ENCODE data around the gene OSBPL2. TPM values are rescaled to one million over a fixed set of nuclear protein-coding genes. Genes with fewer than 3 reads are reported as not detected.

The OSBPL2 gene
- total and polyA plus RNA-seq, 10 donors: 9.2 to 81.7 (median 48.4) TPM

- TF ChIP-seq CTCF (IDR thresholded peaks at IDR 0.05 in 8 of 11, conservative IDR thresholded peaks at IDR 0.05 in 3 of 11): no peak
- TF ChIP-seq POLR2AphosphoS5 (IDR thresholded peaks at IDR 0.05): no peak
- no peak for TF ChIP-seq POLR2A (IDR thresholded peaks at IDR 0.05)
- 86 to 96% (median 91%) methylated on average over 6 of the region's 6 CpGs for WGBS, 5 donors
- H3K27ac ChIP-seq: peak overlapping the region in 1 of 8 donors; percentile 82
- intact Hi-C loops (cut with DNase I; ENCODE audit: low total_unique reads): no loop called here
- H3K9me3 ChIP-seq: no peaks in the 10 kb centered on the region
- no peak for DNase-seq
- H3K36me3 ChIP-seq: peaks cover 0 to 80% (median 33%) of the 10 kb centered on the region in 6 donors
- H3K4me3 ChIP-seq: no peak overlapping the region
- H3K27me3 ChIP-seq (replicated peaks in 1 of 7): no peaks in the 10 kb centered on the region
- H3K4me1 ChIP-seq: peaks cover 6 to 51% (median 39%) of the 10 kb centered on the region in 6 donors
Measured at GRCh38 chr20:62335532-62335931, 97.2 kb downstream of the OSBPL2 start.

- peaks cover 0 to 80% (median 28%) of the 10 kb centered on the region in 6 donors for H3K36me3 ChIP-seq
- WGBS, 5 donors: 67 to 85% (median 83%) methylated on average over 4 to 11 of the region's 11 CpGs
- H3K27me3 ChIP-seq (replicated peaks in 1 of 7): no peaks in the 10 kb centered on the region
- H3K27ac ChIP-seq: peak overlapping the region in 4 of 8 donors; percentile 79 to 82 (median 80)
- peaks cover 6 to 53% (median 39%) of the 10 kb centered on the region in 6 donors for H3K4me1 ChIP-seq
- no peak overlapping the region for H3K4me3 ChIP-seq
- TF ChIP-seq POLR2AphosphoS5 (IDR thresholded peaks at IDR 0.05) (no peak), POLR2A (IDR thresholded peaks at IDR 0.05) (no peak), CTCF (IDR thresholded peaks at IDR 0.05 in 8 of 11, conservative IDR thresholded peaks at IDR 0.05 in 3 of 11) (no peak)
- peaks cover 0 to 4% (median 0%) of the 10 kb centered on the region in 8 donors for H3K9me3 ChIP-seq
- DNase-seq: no peak
- intact Hi-C loops (cut with DNase I; ENCODE audit: low total_unique reads): no loop called here
Measured at GRCh38 chr20:62336329-62336728, 98.0 kb downstream of the OSBPL2 start.

GRCh38 chr20:62336775-62337557 lies 98.6 kb downstream of the OSBPL2 start:
- Histone ChIP-seq H3K4me3 (peak overlapping the region in 1 of 8 donors; percentile 32), H3K4me1 (peaks cover 6 to 53% (median 39%) of the 10 kb centered on the region in 6 donors), H3K27ac (peak overlapping the region in 5 of 8 donors; percentile 75 to 82 (median 79)), H3K9me3 (peaks cover 0 to 5% (median 0%) of the 10 kb centered on the region in 8 donors), H3K36me3 (peaks cover 0 to 80% (median 24%) of the 10 kb centered on the region in 6 donors), H3K27me3 (replicated peaks in 1 of 7) (no peaks in the 10 kb centered on the region)
- TF ChIP-seq POLR2AphosphoS5 (IDR thresholded peaks at IDR 0.05) (no peak), POLR2A (IDR thresholded peaks at IDR 0.05) (no peak), CTCF (IDR thresholded peaks at IDR 0.05 in 8 of 11, conservative IDR thresholded peaks at IDR 0.05 in 3 of 11) (no peak)
- 83 to 93% (median 87%) methylated on average over 48 to 53 of the region's 53 CpGs for WGBS, 5 donors
- intact Hi-C loops (cut with DNase I; ENCODE audit: low total_unique reads): no loop called here
- peak; percentile 90 for DNase-seq

Data from spleen (tissue), 11 donors.